Psoas muscle (tissue), 8 donors: ENCODE measurements around the gene TTC22. TPM values are rescaled to one million over a fixed set of nuclear protein-coding genes. Genes with fewer than 3 reads are reported as not detected.

Experiments
- ATAC-seq, 4 donors: fragments of 200-7000 bp; cut with Tn5 transposase; one replicate each; pipeline ENCODE4 v1.9.1; 2020; ENCODE audit warnings: moderate library complexity in 3 of 4, mild to moderate bottlenecking in 2 of 4
- DNase-seq, 2 donors: peaks; one replicate each; pipeline ENCODE4 v3.0.0-alpha.2; 2020
- H3K27ac ChIP-seq: fragments of 200-600 bp; one replicate; pipeline ENCODE4 v1.8.0; 2022
- H3K27me3 ChIP-seq, 3 donors: fragments of 200-600 bp in 1 of 3; one replicate each; pipeline versions ENCODE4 v1.6.1 to v1.8.0; 2013 to 2022; ENCODE audit warnings: low read length in 2 of 3, mild to moderate bottlenecking in 2 of 3, moderate library complexity in 1 of 3; ENCODE audit not compliant: insufficient read depth in 3 of 3
- H3K36me3 ChIP-seq, 2 donors: fragments of 200-600 bp in 1 of 2; one replicate each; pipeline versions ENCODE4 v1.6.1 to v1.8.0; 2013 to 2022; ENCODE audit warnings: low read depth in 1 of 2, mild to moderate bottlenecking in 1 of 2, moderate library complexity in 1 of 2; ENCODE audit not compliant: insufficient read depth in 1 of 2
- H3K4me1 ChIP-seq: fragments of 200-600 bp; one replicate; pipeline ENCODE4 v1.8.0; 2022
- H3K4me3 ChIP-seq: fragments of 200-600 bp; one replicate; pipeline ENCODE4 v1.8.0; 2022; ENCODE audit warnings: mild to moderate bottlenecking
- H3K9me3 ChIP-seq: fragments of 200-600 bp; one replicate; pipeline ENCODE4 v1.8.0; 2022
- CTCF ChIP-seq: fragments of 200-600 bp; IDR thresholded peaks from one replicate; pipeline ENCODE4 v1.8.0; 2022; ENCODE audit warnings: antibody characterized with exemption
- WGBS, 3 donors: extraction: QIAGEN DNeasy Blood & Tissue Kit; methylation state at CpG; one replicate each; pipeline versions ENCODE4 v1.1.6 to v1.1.7; 2013; 5-methylcytosine and 5-hydroxymethylcytosine counted together
- intact Hi-C, 2 donors: fragments of 100-400 bp; cut with DNase I; formaldehyde crosslinking; loops; one replicate each; pipeline versions ENCODE4 v1.11.0 to v1.14.2; 2022
- polyA plus RNA-seq, 3 donors: library from polyadenylated mRNA; stranded (reverse); fragments of 200-250 nt; gene quantifications; one replicate each; pipeline ENCODE4 v1.2.3, GENCODE V29; 2013
- total RNA-seq, 4 donors: library from RNA; stranded (reverse); fragmentation: NEBNext Ultra II Directional in 2 of 4; extraction: Animal tissue kit (Norgen Biotek cat#: 25700) in 2 of 4; gene quantifications; one replicate each; pipeline versions ENCODE4 v1.2.1 to v1.2.4, GENCODE V29; 2021 to 2023
- donor health status: healthy with polysubstance abuse.
- donor health status: DM: no; HTN: no; CAD: no; lungs with moderate emphysema.
- donor health status: Bipolar disorder and iron deficiency.
- donor health status: healthy.
- donor health status: DM: yes; HTN: yes; CAD: no.
- donor health status: DM: no; HTN: no; CAD: no.
- donor health status: DM: no; HTN: no; CAD: no.
- donor health status: DM: yes; HTN: yes; CAD: no.

The TTC22 gene
- total and polyA plus RNA-seq, 7 donors, result 0.03 to 0.13 (median 0.03) TPM; not detected in 2

- DNase-seq (no peak), ATAC-seq (no peak)
- Histone ChIP-seq H3K9me3 (no peaks in the 10 kb centered on the region), H3K4me1 (peaks cover 6% of the 10 kb centered on the region), H3K27me3 (no peaks in the 10 kb centered on the region), H3K4me3 (no peak overlapping the region), H3K27ac (no peak overlapping the region), H3K36me3 (peaks cover 0 to 4% of the 10 kb centered on the region in 2 donors)
- intact Hi-C loops, result no loop called here
- no peak for TF ChIP-seq CTCF
- 58 to 63% (median 60%) methylated on average over 4 of the region's 4 CpGs for WGBS, 3 donors
Observed at GRCh38 chr1:54751426-54751825, 49.7 kb downstream of the TTC22 start.

- no peak for ATAC-seq
- Histone ChIP-seq H3K36me3 (no peaks in the 10 kb centered on the region), H3K4me1 (peaks cover 4% of the 10 kb centered on the region), H3K9me3 (no peaks in the 10 kb centered on the region), H3K4me3 (no peak overlapping the region), H3K27ac (no peak overlapping the region), H3K27me3 (no peaks in the 10 kb centered on the region)
- intact Hi-C loops, result no loop called here
- no peak for TF ChIP-seq CTCF
- 70 to 73% (median 72%) methylated on average over 6 of the region's 6 CpGs for WGBS, 3 donors
- DNase-seq, result no peak
Observed at GRCh38 chr1:54750596-54750995, 50.5 kb downstream of the TTC22 start.

- intact Hi-C loops, result no loop called here
- peaks cover 0 to 9% of the 10 kb centered on the region in 2 donors for H3K36me3 ChIP-seq
- DNase-seq, result no peak
- no peaks in the 10 kb centered on the region for H3K9me3 ChIP-seq
- H3K27ac ChIP-seq, result no peak overlapping the region
- H3K4me1 ChIP-seq, result no peaks in the 10 kb centered on the region
- H3K27me3 ChIP-seq, result no peaks in the 10 kb centered on the region
- TF ChIP-seq CTCF, result no peak
- 77 to 84% (median 81%) methylated on average over 14 of the region's 14 CpGs for WGBS, 3 donors
- no peak overlapping the region for H3K4me3 ChIP-seq
- ATAC-seq, result no peak
Observed at GRCh38 chr1:54748094-54748835, 52.9 kb downstream of the TTC22 start.

DNA sequence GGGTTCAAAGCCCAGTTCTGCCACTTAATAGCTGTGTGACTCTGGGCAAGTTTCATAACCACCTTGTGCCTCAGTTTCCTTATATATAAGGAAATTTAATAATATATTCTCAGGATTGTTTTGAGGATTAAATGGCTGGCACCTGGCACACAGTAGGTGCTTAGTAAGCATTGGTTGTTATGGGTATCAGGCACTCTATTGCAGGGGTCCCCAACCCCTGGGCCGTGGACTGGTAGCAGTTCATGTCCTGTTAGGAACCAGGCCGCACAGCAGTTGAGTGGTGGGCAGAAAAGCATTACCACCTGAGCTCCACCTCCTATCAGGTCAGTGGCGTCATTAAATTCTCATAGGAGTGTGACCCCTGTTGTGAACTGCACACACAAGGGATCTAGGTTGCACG, 55.3 kb downstream of the TTC22 start:
- H3K36me3 ChIP-seq, result peaks cover 0 to 33% of the 10 kb centered on the region in 2 donors
- no peaks in the 10 kb centered on the region for H3K27me3 ChIP-seq
- ATAC-seq (no peak), DNase-seq (no peak)
- TF ChIP-seq CTCF, result no peak
- WGBS, 3 donors, result 93 to 98% (median 94%) methylated on average over 4 of the region's 4 CpGs
- H3K4me3 ChIP-seq, result no peak overlapping the region
- intact Hi-C loops, result no loop called here
- no peak overlapping the region for H3K27ac ChIP-seq
- H3K4me1 ChIP-seq, result no peaks in the 10 kb centered on the region
- H3K9me3 ChIP-seq, result no peaks in the 10 kb centered on the region

GRCh38 chr1:54745274-54745673, 55.8 kb downstream of the TTC22 start:
- DNase-seq (no peak), ATAC-seq (no peak)
- no peaks in the 10 kb centered on the region for H3K27me3 ChIP-seq
- H3K36me3 ChIP-seq, result peaks cover 0 to 39% of the 10 kb centered on the region in 2 donors
- WGBS, 3 donors, result 78 to 82% (median 81%) methylated on average over 6 of the region's 6 CpGs
- H3K27ac ChIP-seq, result no peak overlapping the region
- no peak overlapping the region for H3K4me3 ChIP-seq
- no peak for TF ChIP-seq CTCF
- no peaks in the 10 kb centered on the region for H3K9me3 ChIP-seq
- H3K4me1 ChIP-seq, result no peaks in the 10 kb centered on the region
- intact Hi-C loops, result no loop called here
